Measurements from ENCODE around the gene TSSK6.
A peak's percentile ranks its signal among the peaks of the same experiment; 100 is the strongest.
"Not testable (repeated sequence)": the region's sequence is repeated elsewhere in the genome, so short reads cannot be mapped to it uniquely, and the experiment has no call there.

The TSSK6 gene

DNA sequence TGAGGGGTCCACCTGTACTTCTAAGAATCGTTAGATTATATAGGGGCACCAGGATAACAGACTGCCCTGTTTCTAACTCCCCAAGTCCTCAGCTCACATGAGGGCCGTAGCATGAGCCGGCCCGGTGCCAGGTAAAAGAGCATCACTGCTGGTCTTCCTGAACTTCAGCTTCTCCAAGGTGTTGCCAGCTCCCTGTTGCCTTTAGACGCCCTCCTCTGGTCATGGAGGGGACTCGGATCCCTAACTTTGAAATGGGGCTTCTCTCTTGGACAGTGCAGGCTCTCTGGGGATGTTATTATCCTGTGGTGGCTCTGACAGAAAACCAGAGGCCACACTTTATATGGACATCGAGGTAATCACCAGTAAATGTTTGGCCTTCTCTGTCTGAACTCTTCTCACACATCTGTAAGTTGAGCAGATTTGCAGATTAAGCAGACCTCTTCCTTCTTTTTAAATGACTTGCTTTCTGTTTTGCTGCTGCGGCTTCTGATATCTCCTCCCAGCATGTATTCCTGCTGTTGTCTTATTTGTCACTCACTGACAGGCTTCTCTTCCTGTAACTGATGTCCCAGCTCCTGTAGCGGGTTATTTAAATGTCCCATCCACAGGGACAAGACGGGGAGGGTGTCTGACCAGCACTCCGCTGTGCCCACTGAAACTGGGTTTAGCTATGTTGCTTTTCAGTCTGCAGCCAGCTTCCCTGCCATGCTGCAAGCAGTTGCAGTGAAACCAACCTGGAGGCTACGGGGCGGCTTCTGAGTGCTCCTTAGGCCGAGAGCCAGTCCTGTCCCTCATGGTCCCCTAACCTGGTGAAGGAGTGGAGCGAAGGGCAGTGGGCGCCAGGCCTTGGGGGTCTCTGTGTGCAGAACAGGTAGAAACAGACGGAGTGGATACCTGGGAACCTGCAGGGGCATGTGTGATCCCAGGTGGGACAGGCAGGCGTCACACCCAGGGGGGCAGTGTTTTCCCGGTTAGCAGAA lies 39.2 kb downstream of the TSSK6 start:
- TF ChIP-seq, protein P1, sequence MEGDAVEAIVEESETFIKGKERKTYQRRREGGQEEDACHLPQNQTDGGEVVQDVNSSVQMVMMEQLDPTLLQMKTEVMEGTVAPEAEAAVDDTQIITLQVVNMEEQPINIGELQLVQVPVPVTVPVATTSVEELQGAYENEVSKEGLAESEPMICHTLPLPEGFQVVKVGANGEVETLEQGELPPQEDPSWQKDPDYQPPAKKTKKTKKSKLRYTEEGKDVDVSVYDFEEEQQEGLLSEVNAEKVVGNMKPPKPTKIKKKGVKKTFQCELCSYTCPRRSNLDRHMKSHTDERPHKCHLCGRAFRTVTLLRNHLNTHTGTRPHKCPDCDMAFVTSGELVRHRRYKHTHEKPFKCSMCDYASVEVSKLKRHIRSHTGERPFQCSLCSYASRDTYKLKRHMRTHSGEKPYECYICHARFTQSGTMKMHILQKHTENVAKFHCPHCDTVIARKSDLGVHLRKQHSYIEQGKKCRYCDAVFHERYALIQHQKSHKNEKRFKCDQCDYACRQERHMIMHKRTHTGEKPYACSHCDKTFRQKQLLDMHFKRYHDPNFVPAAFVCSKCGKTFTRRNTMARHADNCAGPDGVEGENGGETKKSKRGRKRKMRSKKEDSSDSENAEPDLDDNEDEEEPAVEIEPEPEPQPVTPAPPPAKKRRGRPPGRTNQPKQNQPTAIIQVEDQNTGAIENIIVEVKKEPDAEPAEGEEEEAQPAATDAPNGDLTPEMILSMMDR (IDR thresholded peaks at IDR 0.05; ENCODE audit: low read depth, low read length, missing control alignments) = peak; percentile 69
- no peak for DNase-seq (ENCODE audit: low read depth)
- no peak overlapping the region for H3K4me3 ChIP-seq (ENCODE audit: low read depth, low read length)
- in situ Hi-C loops (cut with HindIII; ENCODE audit: low sequenced_read_pairs) = no loop called here

DNA sequence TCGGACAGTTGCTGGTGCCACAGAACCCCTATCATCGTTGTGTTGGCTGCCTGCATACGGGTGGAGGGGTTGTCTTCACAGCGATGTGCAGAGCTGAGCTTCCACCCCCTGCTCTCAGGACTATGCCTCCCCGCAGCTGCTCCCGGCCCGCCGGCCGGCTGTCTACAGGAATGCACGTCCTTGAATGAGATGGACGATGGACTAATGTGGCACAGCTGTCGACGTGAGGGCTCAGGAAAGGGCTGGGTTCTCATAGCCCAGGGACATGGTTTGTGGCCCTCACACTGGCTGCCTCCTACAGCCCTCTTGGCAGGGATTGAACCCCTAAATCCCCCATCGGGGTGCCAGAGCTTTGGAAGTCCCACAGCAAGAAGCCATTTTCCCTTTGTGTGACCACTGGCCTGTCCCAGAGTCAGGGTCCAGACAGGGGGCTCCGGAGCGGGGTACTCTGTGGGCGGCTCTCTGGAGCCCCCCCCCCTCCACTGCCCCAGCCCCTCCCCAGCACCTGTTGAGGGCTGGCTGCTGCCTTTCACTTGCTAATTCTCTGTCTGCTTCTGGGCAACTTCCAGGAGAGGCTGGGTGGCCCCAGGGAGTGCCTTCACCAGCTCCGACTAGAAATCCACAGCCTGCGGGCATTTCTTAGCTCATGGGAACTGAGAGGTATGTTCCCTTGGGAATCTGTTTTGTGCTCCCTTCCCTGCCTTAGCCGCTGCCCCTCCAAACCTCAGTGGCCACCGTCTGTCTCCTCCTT lies 40.2 kb downstream of the TSSK6 start:
- TF ChIP-seq, protein P1 (IDR thresholded peaks at IDR 0.05; ENCODE audit: low read depth, low read length, missing control alignments) = no peak
- no peak overlapping the region for H3K4me3 ChIP-seq (ENCODE audit: low read depth, low read length)
- DNase-seq (ENCODE audit: low read depth) = no peak
- in situ Hi-C loops (cut with HindIII; ENCODE audit: low sequenced_read_pairs) = no loop called here

DNA sequence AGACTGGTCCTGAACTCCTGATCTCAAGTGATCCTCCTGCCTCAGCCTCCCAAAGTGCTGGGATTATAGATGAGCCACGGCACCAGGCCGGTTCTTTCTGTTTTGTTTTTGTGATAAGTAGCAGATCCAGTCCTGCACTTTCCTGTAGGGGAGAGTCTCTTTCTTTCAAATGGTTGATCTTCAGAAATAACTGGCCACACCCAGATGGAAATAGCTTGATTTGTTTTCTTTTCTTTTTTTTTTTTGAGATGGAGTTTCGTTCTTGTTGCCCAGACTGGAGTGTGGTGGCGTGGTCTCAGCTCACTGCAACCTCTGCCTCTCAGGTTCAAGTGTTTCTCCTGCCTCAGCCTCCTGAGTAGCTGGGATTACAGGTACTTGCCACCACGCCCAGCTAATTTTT lies 43.2 kb downstream of the TSSK6 start:
- DNase-seq (ENCODE audit: low read depth); in situ Hi-C loops (cut with HindIII; ENCODE audit: low sequenced_read_pairs); H3K4me3 ChIP-seq (ENCODE audit: low read depth, low read length): not testable (repeated sequence)

DNA sequence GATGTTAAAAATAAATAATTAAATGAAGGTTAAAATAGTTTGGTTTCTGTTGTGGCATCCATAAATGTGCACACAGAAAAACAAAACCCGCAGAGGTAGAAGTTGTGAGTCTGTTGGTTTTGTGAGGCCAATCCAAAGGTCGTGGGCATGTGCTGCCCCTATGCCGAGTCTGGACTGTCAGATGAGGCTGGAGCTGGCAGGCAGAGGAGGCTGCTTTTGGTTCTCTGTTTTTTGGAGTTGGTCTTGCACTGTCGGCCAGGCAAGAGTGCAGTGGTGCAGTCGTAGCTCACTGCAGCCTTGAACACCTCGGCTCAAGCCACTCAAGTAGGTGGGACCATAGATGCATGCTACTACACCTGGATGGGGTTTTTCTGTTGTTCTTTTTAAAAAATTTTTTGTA lies 43.7 kb downstream of the TSSK6 start:
- TF ChIP-seq, protein P1 (IDR thresholded peaks at IDR 0.05; ENCODE audit: low read depth, low read length, missing control alignments) = no peak
- in situ Hi-C loops (cut with HindIII; ENCODE audit: low sequenced_read_pairs) = no loop called here
- DNase-seq (ENCODE audit: low read depth) = no peak
- H3K4me3 ChIP-seq (ENCODE audit: low read depth, low read length) = no peak overlapping the region

DNA sequence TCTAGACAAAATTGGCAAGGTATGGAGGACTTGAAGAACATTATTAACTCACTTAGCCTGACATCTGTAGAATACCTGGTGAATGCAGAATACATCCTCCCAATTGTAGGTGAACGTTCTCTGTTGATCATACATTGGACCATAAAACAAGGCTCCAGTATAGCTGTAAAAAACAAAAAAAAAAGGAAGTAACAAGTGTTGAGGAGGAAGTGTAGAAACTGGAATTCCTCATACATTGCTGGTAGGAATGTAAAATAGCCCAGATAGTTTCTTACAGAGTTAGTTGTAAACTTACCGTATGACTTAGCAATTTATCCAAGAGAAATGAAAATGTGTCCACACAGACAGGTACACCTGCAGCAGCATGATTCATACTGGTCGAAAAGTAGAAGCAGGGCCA lies 44.8 kb downstream of the TSSK6 start:
- no peak for DNase-seq (ENCODE audit: low read depth)
- no peak overlapping the region for H3K4me3 ChIP-seq (ENCODE audit: low read depth, low read length)
- TF ChIP-seq, protein P1 (IDR thresholded peaks at IDR 0.05; ENCODE audit: low read depth, low read length, missing control alignments) = no peak
- in situ Hi-C loops (cut with HindIII; ENCODE audit: low sequenced_read_pairs) = no loop called here

DNA sequence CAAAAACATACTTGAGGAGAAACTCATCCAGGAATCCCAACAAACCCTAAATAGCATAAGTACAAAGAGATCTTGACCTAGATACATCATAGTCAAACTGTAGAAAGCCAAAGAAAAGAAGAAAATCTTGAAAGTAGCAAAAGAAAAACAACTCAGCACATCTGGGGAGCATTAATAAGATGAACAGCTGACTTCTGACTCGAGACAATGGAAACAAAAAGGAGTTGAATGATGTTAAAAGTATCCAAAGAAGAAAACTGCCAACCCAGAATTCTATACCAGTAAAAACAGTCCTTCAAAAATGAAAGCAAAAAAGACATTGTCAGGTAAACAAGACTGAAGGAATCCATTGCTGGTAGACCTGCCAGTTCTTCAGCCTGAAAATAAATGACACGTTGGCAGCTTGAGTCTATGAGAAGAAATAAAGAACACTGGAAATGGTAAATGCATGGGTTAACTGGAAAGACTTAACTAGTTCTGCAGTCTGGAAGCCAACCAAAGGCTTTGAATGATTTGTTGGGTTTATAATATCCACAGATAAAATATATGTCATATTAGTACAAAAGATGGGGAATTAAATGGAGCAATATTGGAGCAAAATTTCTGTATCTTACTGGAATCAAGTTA lies 46.8 kb downstream of the TSSK6 start:
- in situ Hi-C loops (cut with HindIII; ENCODE audit: low sequenced_read_pairs) = loop anchor here (10.0 kb wide), 1 partner anchor 134 kb away; no protein-coding TSS in a partner anchor
- H3K4me3 ChIP-seq (ENCODE audit: low read depth, low read length) = no peak overlapping the region
- DNase-seq (ENCODE audit: low read depth) = no peak
- TF ChIP-seq, protein P1 (IDR thresholded peaks at IDR 0.05; ENCODE audit: low read depth, low read length, missing control alignments) = no peak

All from astrocyte of the cerebellum (primary cell).